ENCODE data around the gene ZSCAN10. TPM values are rescaled to one million over a fixed set of nuclear protein-coding genes. Genes with fewer than 3 reads are reported as not detected.

The ZSCAN10 gene
- total and polyA plus RNA-seq, 2 of the 13 experiments (the other 11 are each of a cell fraction or from before 2014, with no cell fraction given), result not detected

DNA sequence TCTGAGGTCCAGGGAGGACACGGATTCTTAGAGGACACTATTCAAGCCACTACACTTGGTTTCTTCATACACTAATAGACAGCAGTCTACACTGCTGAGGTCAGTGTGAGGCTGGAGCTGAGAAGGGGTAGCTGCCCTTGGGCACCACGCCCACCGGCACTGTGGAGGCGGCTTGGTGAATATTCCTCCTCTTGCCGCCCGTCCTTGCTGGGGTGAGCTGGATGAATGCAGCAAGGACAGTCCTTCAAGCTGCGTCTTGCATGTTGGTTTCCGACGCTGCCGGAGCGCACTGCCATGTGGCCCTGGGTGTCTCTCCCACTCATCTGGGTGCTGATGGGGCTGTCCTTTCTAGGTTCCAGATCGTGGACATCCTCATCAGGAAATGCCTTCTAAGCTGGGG lies 15.9 kb upstream of the ZSCAN10 start:
- Histone ChIP-seq H4K20me1 (ENCODE audit: insufficient read depth, low read length) (no peaks in the 10 kb centered on the region), H3K4me2 (ENCODE audit: low read depth, low read length) (no peak overlapping the region), H3K27me3 (ENCODE audit: control insufficient read depth in 1 of 2, insufficient read depth in 2 of 2, low read length in 2 of 2) (no peaks in the 10 kb centered on the region), H3K9ac (ENCODE audit: insufficient read depth, low read depth, low read length) (no peak overlapping the region), H3K36me3 (replicated peaks in 1 of 2; ENCODE audit: control insufficient read depth in 1 of 2, insufficient read depth in 2 of 2, low read length in 2 of 2) (peaks cover 4 to 9% of the 10 kb centered on the region in 2 experiments; a peak in 4 of 5 replicates), H3K79me2 (ENCODE audit: insufficient read depth, low read length) (peaks cover 11% of the 10 kb centered on the region), H3K27ac (ENCODE audit: extremely low read length, insufficient read depth, low read length) (no peak overlapping the region), H3K4me3 (replicated peaks in 1 of 3; ENCODE audit: insufficient read depth in 1 of 3, low read depth in 2 of 3, low read length in 3 of 3) (no peak overlapping the region), H3K4me1 (ENCODE audit: insufficient read depth, low read length) (peaks cover 24% of the 10 kb centered on the region), H2AFZ (ENCODE audit: low read length) (no peak overlapping the region), H3K9me3 (ENCODE audit: low read length) (no peaks in the 10 kb centered on the region)
- no peak for DNase-seq (ENCODE audit: low spot score)
- ChIA-PET POLR2A (interaction anchor here (1.1 kb wide), 1 partner anchor 9 kb away, joined by 3 read pairs; no protein-coding TSS in a partner anchor), CTCF (ENCODE audit: low intra/inter-chr PET ratio, low total read pairs) (no interaction called here)
- no peak for ATAC-seq
- 95% methylated on average over 10 of the region's 12 CpGs for WGBS (ENCODE audit: low lambda C conversion rate)
- in situ Hi-C loops (cut with HindIII; ENCODE audit: extremely low pct_ligation_motif_present, low pct_unique_long_range_greater_than_20kb) (no loop called here), intact Hi-C loops (cut with micrococcal nuclease; ENCODE audit: unreplicated experiment) (no loop called here)
- no peak for FAIRE-seq
- BruUV-seq (replicated peaks), result no TSS peak
- TF ChIP-seq ZNF773 (CRISPR knock-in tag; IDR thresholded peaks at IDR 0.05; ENCODE audit: borderline replicate concordance) (no peak), ARNT (IDR thresholded peaks at IDR 0.05) (no peak), ZNF841 (CRISPR knock-in tag; IDR thresholded peaks at IDR 0.05; ENCODE audit: borderline replicate concordance) (no peak), ZNF263 (CRISPR knock-in tag; IDR thresholded peaks at IDR 0.05) (no peak), XRCC5 (optimal IDR thresholded peaks at IDR 0.05; ENCODE audit: low read length) (no peak), ZFP82 (CRISPR knock-in tag; IDR thresholded peaks at IDR 0.05; ENCODE audit: borderline replicate concordance) (no peak), ERF (CRISPR knock-in tag; IDR thresholded peaks at IDR 0.05) (no peak), NPAS2 (CRISPR knock-in tag; IDR thresholded peaks at IDR 0.05; ENCODE audit: borderline replicate concordance) (no peak), GTF3A (CRISPR knock-in tag; conservative IDR thresholded peaks at IDR 0.05) (no peak), CHD2 (IDR thresholded peaks at IDR 0.05; ENCODE audit: low read depth, low read length) (no peak), ZBTB1 (CRISPR knock-in tag; IDR thresholded peaks at IDR 0.05; ENCODE audit: borderline replicate concordance) (no peak), SMARCE1 (IDR thresholded peaks at IDR 0.05; ENCODE audit: borderline replicate concordance) (no peak), TCF12 (IDR thresholded peaks at IDR 0.05) (no peak), TCF12 (CRISPR knock-in tag; IDR thresholded peaks at IDR 0.05) (no peak), ZFP37 (CRISPR knock-in tag; IDR thresholded peaks at IDR 0.05; ENCODE audit: borderline replicate concordance) (no peak), ZNF138 (CRISPR knock-in tag; IDR thresholded peaks at IDR 0.05; ENCODE audit: low read depth) (no peak), PHF21A (CRISPR knock-in tag; IDR thresholded peaks at IDR 0.05) (no peak)
- TF ChIP-seq, protein P1, sequence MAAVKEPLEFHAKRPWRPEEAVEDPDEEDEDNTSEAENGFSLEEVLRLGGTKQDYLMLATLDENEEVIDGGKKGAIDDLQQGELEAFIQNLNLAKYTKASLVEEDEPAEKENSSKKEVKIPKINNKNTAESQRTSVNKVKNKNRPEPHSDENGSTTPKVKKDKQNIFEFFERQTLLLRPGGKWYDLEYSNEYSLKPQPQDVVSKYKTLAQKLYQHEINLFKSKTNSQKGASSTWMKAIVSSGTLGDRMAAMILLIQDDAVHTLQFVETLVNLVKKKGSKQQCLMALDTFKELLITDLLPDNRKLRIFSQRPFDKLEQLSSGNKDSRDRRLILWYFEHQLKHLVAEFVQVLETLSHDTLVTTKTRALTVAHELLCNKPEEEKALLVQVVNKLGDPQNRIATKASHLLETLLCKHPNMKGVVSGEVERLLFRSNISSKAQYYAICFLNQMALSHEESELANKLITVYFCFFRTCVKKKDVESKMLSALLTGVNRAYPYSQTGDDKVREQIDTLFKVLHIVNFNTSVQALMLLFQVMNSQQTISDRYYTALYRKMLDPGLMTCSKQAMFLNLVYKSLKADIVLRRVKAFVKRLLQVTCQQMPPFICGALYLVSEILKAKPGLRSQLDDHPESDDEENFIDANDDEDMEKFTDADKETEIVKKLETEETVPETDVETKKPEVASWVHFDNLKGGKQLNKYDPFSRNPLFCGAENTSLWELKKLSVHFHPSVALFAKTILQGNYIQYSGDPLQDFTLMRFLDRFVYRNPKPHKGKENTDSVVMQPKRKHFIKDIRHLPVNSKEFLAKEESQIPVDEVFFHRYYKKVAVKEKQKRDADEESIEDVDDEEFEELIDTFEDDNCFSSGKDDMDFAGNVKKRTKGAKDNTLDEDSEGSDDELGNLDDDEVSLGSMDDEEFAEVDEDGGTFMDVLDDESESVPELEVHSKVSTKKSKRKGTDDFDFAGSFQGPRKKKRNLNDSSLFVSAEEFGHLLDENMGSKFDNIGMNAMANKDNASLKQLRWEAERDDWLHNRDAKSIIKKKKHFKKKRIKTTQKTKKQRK (IDR thresholded peaks at IDR 0.05; ENCODE audit: low read length), result no peak
- TF ChIP-seq, protein P2, sequence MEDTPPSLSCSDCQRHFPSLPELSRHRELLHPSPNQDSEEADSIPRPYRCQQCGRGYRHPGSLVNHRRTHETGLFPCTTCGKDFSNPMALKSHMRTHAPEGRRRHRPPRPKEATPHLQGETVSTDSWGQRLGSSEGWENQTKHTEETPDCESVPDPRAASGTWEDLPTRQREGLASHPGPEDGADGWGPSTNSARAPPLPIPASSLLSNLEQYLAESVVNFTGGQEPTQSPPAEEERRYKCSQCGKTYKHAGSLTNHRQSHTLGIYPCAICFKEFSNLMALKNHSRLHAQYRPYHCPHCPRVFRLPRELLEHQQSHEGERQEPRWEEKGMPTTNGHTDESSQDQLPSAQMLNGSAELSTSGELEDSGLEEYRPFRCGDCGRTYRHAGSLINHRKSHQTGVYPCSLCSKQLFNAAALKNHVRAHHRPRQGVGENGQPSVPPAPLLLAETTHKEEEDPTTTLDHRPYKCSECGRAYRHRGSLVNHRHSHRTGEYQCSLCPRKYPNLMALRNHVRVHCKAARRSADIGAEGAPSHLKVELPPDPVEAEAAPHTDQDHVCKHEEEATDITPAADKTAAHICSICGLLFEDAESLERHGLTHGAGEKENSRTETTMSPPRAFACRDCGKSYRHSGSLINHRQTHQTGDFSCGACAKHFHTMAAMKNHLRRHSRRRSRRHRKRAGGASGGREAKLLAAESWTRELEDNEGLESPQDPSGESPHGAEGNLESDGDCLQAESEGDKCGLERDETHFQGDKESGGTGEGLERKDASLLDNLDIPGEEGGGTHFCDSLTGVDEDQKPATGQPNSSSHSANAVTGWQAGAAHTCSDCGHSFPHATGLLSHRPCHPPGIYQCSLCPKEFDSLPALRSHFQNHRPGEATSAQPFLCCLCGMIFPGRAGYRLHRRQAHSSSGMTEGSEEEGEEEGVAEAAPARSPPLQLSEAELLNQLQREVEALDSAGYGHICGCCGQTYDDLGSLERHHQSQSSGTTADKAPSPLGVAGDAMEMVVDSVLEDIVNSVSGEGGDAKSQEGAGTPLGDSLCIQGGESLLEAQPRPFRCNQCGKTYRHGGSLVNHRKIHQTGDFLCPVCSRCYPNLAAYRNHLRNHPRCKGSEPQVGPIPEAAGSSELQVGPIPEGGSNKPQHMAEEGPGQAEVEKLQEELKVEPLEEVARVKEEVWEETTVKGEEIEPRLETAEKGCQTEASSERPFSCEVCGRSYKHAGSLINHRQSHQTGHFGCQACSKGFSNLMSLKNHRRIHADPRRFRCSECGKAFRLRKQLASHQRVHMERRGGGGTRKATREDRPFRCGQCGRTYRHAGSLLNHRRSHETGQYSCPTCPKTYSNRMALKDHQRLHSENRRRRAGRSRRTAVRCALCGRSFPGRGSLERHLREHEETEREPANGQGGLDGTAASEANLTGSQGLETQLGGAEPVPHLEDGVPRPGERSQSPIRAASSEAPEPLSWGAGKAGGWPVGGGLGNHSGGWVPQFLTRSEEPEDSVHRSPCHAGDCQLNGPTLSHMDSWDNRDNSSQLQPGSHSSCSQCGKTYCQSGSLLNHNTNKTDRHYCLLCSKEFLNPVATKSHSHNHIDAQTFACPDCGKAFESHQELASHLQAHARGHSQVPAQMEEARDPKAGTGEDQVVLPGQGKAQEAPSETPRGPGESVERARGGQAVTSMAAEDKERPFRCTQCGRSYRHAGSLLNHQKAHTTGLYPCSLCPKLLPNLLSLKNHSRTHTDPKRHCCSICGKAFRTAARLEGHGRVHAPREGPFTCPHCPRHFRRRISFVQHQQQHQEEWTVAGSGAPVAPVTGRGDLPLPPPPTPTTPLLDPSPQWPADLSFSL (CRISPR knock-in tag; IDR thresholded peaks at IDR 0.05), result no peak
